Esophagus (tissue), 2 donors: ENCODE results near the gene DHDDS. TPM values are rescaled to one million over a fixed set of nuclear protein-coding genes. Genes with fewer than 3 reads are reported as not detected.

Experiments used
- H3K27ac ChIP-seq, 2 donors: one replicate each; pipeline ENCODE4 v1.5.1; 2013; ENCODE audit warnings: low read depth in 2 of 2, mild to moderate bottlenecking in 2 of 2, inconsistent platforms in 1 of 2, low read length in 1 of 2, moderate library complexity in 1 of 2
- H3K27me3 ChIP-seq, 2 donors: one replicate each; pipeline ENCODE4 v1.6.1; 2013; ENCODE audit warnings: low read length in 2 of 2, control low read depth in 1 of 2, mild to moderate bottlenecking in 1 of 2; ENCODE audit not compliant: insufficient read depth in 2 of 2, control insufficient read depth in 1 of 2
- H3K36me3 ChIP-seq, 2 donors: one replicate each; pipeline ENCODE4 v1.6.1; 2013; ENCODE audit warnings: low read length in 1 of 2; ENCODE audit not compliant: control insufficient read depth in 2 of 2, insufficient read depth in 2 of 2
- H3K4me1 ChIP-seq, 2 donors: one replicate each; pipeline ENCODE4 v1.6.1; 2013; ENCODE audit warnings: low read length in 1 of 2; ENCODE audit not compliant: control insufficient read depth in 2 of 2, insufficient read depth in 2 of 2
- H3K4me3 ChIP-seq, 2 donors: one replicate each; pipeline ENCODE4 v1.5.1; 2013; ENCODE audit warnings: low read length in 2 of 2, mild to moderate bottlenecking in 2 of 2, low read depth in 1 of 2, moderate library complexity in 1 of 2
- H3K9me3 ChIP-seq, 2 donors: one replicate each; pipeline ENCODE4 v1.6.1; 2013; ENCODE audit warnings: mild to moderate bottlenecking in 2 of 2, low read depth in 1 of 2, low read length in 1 of 2, moderate library complexity in 1 of 2; ENCODE audit not compliant: control insufficient read depth in 2 of 2, insufficient read depth in 1 of 2
- WGBS, 2 donors: extraction: QIAGEN DNeasy Blood & Tissue Kit; methylation state at CpG; one replicate each; pipeline ENCODE4 v1.1.7; 2013; 5-methylcytosine and 5-hydroxymethylcytosine counted together
- polyA plus RNA-seq, 2 donors: library from polyadenylated mRNA; stranded (reverse); fragments of 200-250 nt; gene quantifications; one replicate each; pipeline ENCODE4 v1.2.3, GENCODE V29; 2013
- donor health status: healthy with polysubstance abuse.
- donor health status: Bipolar disorder and iron deficiency.

Gene DHDDS
- polyA plus RNA-seq, 2 donors: 22.6 to 29.3 TPM

DNA sequence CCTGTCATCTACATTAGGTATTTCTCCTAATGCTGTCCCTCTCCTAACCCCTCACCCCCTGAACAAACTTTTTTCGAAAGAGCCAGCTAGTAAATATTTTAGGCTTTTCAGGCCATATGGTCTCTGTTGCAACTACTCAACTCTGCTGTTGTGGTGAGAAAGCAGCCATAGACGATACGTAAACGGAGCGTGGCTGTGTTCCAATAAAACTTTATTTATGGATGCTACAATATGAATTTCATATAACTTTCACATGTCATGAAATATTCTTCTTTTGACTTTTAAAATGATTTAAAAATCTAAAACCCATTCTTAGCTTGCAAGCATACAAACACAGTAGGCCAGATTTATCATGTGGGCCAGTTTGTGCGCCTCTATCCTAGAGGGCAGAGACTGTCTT, 86.2 kb downstream of the DHDDS start:
- no peak overlapping the region for H3K27ac ChIP-seq
- H3K4me3 ChIP-seq: no peak overlapping the region
- no peaks in the 10 kb centered on the region for H3K4me1 ChIP-seq
- H3K9me3 ChIP-seq: no peaks in the 10 kb centered on the region
- H3K36me3 ChIP-seq: no peaks in the 10 kb centered on the region
- H3K27me3 ChIP-seq: peaks cover 0 to 2% of the 10 kb centered on the region in 2 donors
- WGBS, 2 donors: 82 to 88% methylated on average over 6 of the region's 6 CpGs

DNA sequence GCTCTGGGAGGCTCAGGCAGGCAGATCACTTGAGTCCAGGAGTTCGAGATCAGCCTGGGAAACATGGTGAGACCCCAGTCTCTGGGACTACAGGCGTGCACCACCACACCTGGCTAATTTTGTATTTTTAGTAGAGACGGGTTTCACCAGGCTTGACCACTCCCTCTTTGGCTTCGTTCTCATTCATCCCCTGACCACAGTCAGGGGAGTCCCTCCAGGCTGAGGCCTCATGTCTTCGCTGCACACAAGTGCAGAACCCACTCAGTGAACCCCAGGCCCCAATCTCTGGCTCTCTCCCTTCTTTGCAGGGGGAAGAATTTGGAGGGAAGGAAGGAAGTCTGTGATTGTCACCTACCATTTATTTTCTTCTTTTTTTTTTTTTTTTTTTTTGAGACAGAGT, 88.2 kb downstream of the DHDDS start:
- Histone ChIP-seq H3K36me3 (no peaks in the 10 kb centered on the region), H3K27ac (no peak overlapping the region), H3K4me1 (no peaks in the 10 kb centered on the region), H3K4me3 (no peak overlapping the region), H3K9me3 (no peaks in the 10 kb centered on the region), H3K27me3 (peaks cover 0 to 2% of the 10 kb centered on the region in 2 donors)
- whole genome bisulfite sequencing, 2 donors: 77 to 81% methylated on average over 5 of the region's 5 CpGs

Other genes with a start within 250 kb of the DHDDS start
- gene CATSPER4, start 241.7 kb upstream of the DHDDS start, polyA plus RNA-seq: not detected
- 1 to 10 TPM; 5.3 to 5.9 TPM for gene CEP85, start 198.1 kb upstream of the DHDDS start, polyA plus RNA-seq
- 100 to 1,000 TPM; 170 to 299 TPM for gene SH3BGRL3, start 152.2 kb upstream of the DHDDS start, polyA plus RNA-seq
- 10 to 100 TPM; 10.1 to 16.0 TPM for gene UBXN11, start 125.7 kb upstream of the DHDDS start, polyA plus RNA-seq
- 10 to 100 TPM; 17.0 to 20.6 TPM for gene CD52, start 114.4 kb upstream of the DHDDS start, polyA plus RNA-seq
- 100 to 1,000 TPM; 163 to 275 TPM for gene CRYBG2, start 78.2 kb upstream of the DHDDS start, polyA plus RNA-seq
- gene ZNF683, start 59.6 kb upstream of the DHDDS start, polyA plus RNA-seq: under 1 TPM; 0.28 to 0.51 TPM
- not detected for gene LIN28A, start 21.5 kb upstream of the DHDDS start, polyA plus RNA-seq
- gene HMGN2, start 40.1 kb downstream of the DHDDS start, polyA plus RNA-seq: 100 to 1,000 TPM; 314 to 439 TPM
- gene RPS6KA1, start 97.4 kb downstream of the DHDDS start, polyA plus RNA-seq: 10 to 100 TPM in 1 of 2 donors, 1 to 10 TPM in 1; 9.6 to 15.0 TPM